ENCODE data around the gene YIF1B.

YIF1B gene

DNA sequence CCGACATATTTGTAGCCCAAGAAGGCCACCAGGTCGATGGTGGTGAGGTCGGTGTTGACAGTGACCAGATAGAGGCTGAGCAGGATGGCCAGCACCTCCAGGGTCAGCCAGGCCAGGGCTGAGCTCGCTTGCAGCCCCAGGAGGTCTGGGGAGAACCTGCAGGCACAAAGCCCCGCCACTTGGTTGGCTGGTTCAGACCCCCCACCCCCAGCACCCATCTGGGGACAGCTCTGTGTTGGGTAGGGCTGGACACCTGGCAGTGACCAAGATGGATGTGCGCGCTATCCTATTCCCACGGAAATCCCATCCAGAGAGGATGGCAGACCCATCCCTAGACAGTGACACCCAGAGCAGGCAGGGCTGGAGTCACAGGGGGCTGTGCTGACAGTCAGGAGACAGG is 8.2 kb downstream of the YIF1B start:
- no peaks in the 10 kb centered on the region for H3K27me3 ChIP-seq (ENCODE audit: control insufficient read depth in 5 of 5, insufficient read depth in 4 of 5, low read length in 5 of 5)
- peaks cover 0 to 41% (median 31%) of the 10 kb centered on the region in 5 donors for H3K36me3 ChIP-seq (ENCODE audit: control insufficient read depth in 5 of 5, insufficient read depth in 5 of 5, low read length in 5 of 5)
- H3K9me3 ChIP-seq (ENCODE audit: control insufficient read depth in 5 of 5, low read length in 5 of 5) = no peaks in the 10 kb centered on the region
- H3K4me1 ChIP-seq (ENCODE audit: control insufficient read depth in 5 of 5, insufficient read depth in 5 of 5, low read length in 5 of 5) = peaks cover 0 to 13% (median 0%) of the 10 kb centered on the region in 5 donors
- no peak overlapping the region for H3K4me3 ChIP-seq (ENCODE audit: low read depth in 1 of 5, low read length in 5 of 5)
- no peak overlapping the region for H3K9ac ChIP-seq (ENCODE audit: low read length in 5 of 5)
- H3K27ac ChIP-seq (ENCODE audit: low read depth, low read length) = no peak overlapping the region

DNA sequence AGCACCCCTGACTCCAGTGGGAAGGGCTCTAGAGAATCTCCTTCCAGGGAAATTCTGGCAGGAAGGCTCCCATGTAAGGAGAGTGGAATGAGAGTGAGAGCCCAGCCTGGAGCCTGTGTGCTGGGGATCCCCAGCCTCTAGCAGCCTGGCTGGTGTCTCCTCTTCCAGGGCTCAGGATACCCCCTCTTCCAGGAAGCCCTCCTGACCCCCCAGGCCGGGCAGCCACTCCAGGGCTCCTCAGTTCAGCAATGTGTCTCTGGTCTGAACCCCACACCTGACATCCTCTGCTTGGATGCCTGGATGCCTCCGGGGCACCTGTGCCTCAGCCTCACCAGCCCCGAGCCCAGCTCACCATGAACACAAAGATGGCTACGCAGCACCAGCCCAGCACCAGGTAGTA is 8.7 kb downstream of the YIF1B start:
- Histone ChIP-seq H3K27ac (ENCODE audit: low read depth, low read length) (no peak overlapping the region), H3K4me1 (ENCODE audit: control insufficient read depth in 5 of 5, insufficient read depth in 5 of 5, low read length in 5 of 5) (peaks cover 0 to 13% (median 0%) of the 10 kb centered on the region in 5 donors), H3K27me3 (ENCODE audit: control insufficient read depth in 5 of 5, insufficient read depth in 4 of 5, low read length in 5 of 5) (no peaks in the 10 kb centered on the region), H3K9ac (ENCODE audit: low read length in 5 of 5) (no peak overlapping the region), H3K36me3 (ENCODE audit: control insufficient read depth in 5 of 5, insufficient read depth in 5 of 5, low read length in 5 of 5) (peaks cover 0 to 41% (median 31%) of the 10 kb centered on the region in 5 donors), H3K9me3 (ENCODE audit: control insufficient read depth in 5 of 5, low read length in 5 of 5) (no peaks in the 10 kb centered on the region), H3K4me3 (ENCODE audit: low read depth in 1 of 5, low read length in 5 of 5) (no peak overlapping the region)

DNA sequence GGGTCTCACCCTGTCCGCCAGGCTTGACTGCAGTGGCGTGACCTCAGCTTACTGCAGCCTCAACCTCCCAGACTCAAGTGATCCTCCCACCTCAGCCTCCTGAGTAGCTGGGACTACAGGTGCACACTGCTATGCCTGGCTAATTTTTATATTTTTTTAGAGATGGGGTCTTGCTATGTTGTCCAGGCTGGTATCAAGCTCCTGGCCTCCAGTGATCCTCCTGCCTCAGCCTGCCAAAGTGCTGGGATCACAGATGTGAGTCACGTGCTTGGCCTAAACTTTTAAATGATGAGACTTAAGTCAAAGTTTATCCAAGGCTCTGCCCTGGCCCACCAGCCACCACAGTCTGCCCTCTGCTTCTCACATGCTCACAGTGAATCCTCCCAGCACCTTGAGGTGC is 9.5 kb downstream of the YIF1B start:
- H3K4me3 ChIP-seq (ENCODE audit: low read depth in 1 of 5, low read length in 5 of 5) = no peak overlapping the region
- no peak overlapping the region for H3K9ac ChIP-seq (ENCODE audit: low read length in 5 of 5)
- no peaks in the 10 kb centered on the region for H3K9me3 ChIP-seq (ENCODE audit: control insufficient read depth in 5 of 5, low read length in 5 of 5)
- H3K36me3 ChIP-seq (ENCODE audit: control insufficient read depth in 5 of 5, insufficient read depth in 5 of 5, low read length in 5 of 5) = peaks cover 0 to 41% (median 31%) of the 10 kb centered on the region in 5 donors
- H3K27me3 ChIP-seq (ENCODE audit: control insufficient read depth in 5 of 5, insufficient read depth in 4 of 5, low read length in 5 of 5) = no peaks in the 10 kb centered on the region
- H3K4me1 ChIP-seq (ENCODE audit: control insufficient read depth in 5 of 5, insufficient read depth in 5 of 5, low read length in 5 of 5) = peaks cover 0 to 13% (median 0%) of the 10 kb centered on the region in 5 donors
- H3K27ac ChIP-seq (ENCODE audit: low read depth, low read length) = no peak overlapping the region

DNA sequence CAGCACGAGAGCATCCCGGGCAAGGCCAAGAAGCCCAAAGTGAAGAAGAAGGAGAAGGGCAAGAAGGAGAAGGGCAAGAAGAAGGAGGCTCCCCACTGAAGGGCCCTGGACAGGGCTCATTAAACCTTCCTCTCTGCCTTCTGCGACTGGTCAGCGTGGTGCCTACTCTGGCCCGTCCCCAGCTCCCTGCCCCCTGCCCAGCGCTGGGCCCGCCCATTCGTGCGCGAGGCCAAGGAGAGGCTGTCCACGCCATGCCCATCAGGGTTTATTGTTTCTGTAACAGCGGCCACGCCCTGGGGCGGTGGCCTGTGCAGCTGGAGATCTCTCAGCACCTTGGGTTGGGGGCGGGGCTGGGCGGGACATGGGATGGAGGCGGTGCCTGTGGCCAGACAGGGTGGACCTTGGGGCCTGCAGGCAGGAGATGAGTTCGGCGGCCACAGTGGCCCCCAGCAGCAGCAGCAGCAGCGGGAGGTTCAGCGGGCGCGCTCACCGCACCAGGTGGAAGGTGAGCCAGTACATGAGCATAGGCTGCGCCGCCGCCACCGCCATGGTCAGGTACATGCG is 10.8 kb downstream of the YIF1B start:
- H3K27me3 ChIP-seq (ENCODE audit: control insufficient read depth in 5 of 5, insufficient read depth in 4 of 5, low read length in 5 of 5) = no peaks in the 10 kb centered on the region
- no peak overlapping the region for H3K27ac ChIP-seq (ENCODE audit: low read depth, low read length)
- H3K9me3 ChIP-seq (ENCODE audit: control insufficient read depth in 5 of 5, low read length in 5 of 5) = no peaks in the 10 kb centered on the region
- peak overlapping the region in 1 of 5 donors; percentile 34 for H3K4me3 ChIP-seq (ENCODE audit: low read depth in 1 of 5, low read length in 5 of 5)
- H3K9ac ChIP-seq (ENCODE audit: low read length in 5 of 5) = no peak overlapping the region
- peaks cover 0 to 41% (median 31%) of the 10 kb centered on the region in 5 donors for H3K36me3 ChIP-seq (ENCODE audit: control insufficient read depth in 5 of 5, insufficient read depth in 5 of 5, low read length in 5 of 5)
- peaks cover 0 to 13% (median 0%) of the 10 kb centered on the region in 5 donors for H3K4me1 ChIP-seq (ENCODE audit: control insufficient read depth in 5 of 5, insufficient read depth in 5 of 5, low read length in 5 of 5)

DNA sequence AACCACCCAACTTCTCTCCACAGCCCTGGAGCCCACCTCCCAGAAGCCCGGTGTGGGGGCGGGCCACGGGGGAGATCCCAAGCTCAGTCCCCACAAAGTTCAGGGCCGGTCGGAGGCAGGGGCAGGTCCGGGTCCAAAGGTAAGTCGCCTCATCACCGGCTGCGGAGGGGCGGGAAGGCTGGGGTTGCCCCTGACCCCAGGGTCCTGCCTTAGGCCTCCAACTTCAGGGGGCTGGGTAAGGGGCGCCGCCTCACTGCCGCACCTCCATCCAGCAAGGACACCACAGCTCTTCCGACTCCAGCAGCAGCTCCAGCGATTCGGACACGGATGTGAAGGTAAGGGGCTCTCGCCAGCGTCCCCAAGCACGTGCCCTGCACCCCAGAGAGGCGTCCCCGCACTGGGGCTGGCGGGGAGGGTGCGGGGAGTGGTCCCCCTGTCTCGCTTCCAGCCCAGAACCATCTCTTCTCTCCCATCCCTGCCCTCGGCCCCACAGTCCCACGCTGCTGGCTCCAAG is 11.3 kb downstream of the YIF1B start:
- Histone ChIP-seq H3K27me3 (ENCODE audit: control insufficient read depth in 5 of 5, insufficient read depth in 4 of 5, low read length in 5 of 5) (no peaks in the 10 kb centered on the region), H3K36me3 (ENCODE audit: control insufficient read depth in 5 of 5, insufficient read depth in 5 of 5, low read length in 5 of 5) (peaks cover 0 to 38% (median 29%) of the 10 kb centered on the region in 5 donors), H3K4me1 (ENCODE audit: control insufficient read depth in 5 of 5, insufficient read depth in 5 of 5, low read length in 5 of 5) (peaks cover 0 to 13% (median under 1%) of the 10 kb centered on the region in 5 donors), H3K27ac (ENCODE audit: low read depth, low read length) (no peak overlapping the region), H3K4me3 (ENCODE audit: low read depth in 1 of 5, low read length in 5 of 5) (peak overlapping the region in 2 of 5 donors; percentile 26 to 42), H3K9me3 (ENCODE audit: control insufficient read depth in 5 of 5, low read length in 5 of 5) (no peaks in the 10 kb centered on the region), H3K9ac (ENCODE audit: low read length in 5 of 5) (no peak overlapping the region)

DNA sequence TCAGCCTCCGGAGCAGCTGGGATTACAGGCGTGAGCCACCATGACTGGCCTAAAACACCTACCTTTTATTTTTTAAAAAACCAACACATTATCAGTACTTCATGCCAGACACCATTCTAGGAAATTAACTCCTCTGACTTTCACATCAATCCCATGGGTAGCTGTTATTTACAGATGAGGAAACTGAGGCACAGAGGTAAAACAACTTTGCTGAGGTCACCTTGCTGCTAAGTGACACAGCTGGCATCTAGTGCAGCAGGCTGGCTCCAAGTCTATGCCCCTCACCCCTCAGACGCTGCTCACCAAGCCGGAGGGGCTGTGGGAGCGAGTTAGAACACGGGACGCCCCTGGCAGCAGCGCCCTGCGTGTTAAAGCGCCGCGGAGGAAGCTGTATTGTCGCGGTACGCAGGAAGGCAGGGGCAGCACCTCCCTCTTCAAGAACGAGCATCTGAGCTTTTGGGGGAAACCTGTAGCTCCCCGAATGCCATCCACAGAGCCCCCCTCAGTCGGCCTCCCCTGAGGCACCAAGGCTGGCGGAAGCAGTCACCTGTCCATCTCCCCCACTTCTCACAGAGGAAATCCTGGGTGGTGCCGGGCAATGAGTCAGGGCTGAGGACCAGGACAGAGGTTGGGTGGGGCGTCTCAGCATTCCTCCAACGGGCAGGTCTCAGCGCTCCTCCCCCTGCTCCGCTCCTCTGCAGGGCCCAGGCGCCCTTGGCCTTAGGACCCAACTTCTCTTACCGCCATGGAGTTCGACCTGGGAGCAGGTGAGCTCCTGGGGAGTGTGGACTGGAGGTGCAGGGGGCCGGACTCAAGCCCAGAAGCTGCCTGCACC is 12.0 kb downstream of the YIF1B start, which contains the start of gene C19orf33:
Gene C19orf33, plus strand, starts transcription at position 735 of the 835 bp plus-strand sequence. Its CDS starts 11 bp downstream, at position 746.
- Histone ChIP-seq H3K4me3 (ENCODE audit: low read depth in 1 of 5, low read length in 5 of 5) (peak within 1 kb of the TSS in 2 of 5 donors; percentile 26 to 42), H3K27ac (ENCODE audit: low read depth, low read length) (no peak within 1 kb of the TSS), H3K9ac (ENCODE audit: low read length in 5 of 5) (no peak within 1 kb of the TSS), H3K4me1 (ENCODE audit: control insufficient read depth in 5 of 5, insufficient read depth in 5 of 5, low read length in 5 of 5) (peaks cover 4 to 18% (median 7%) of the 10 kb centered on the region in 5 donors), H3K27me3 (ENCODE audit: control insufficient read depth in 5 of 5, insufficient read depth in 4 of 5, low read length in 5 of 5) (no peaks in the 10 kb centered on the region), H3K36me3 (ENCODE audit: control insufficient read depth in 5 of 5, insufficient read depth in 5 of 5, low read length in 5 of 5) (peaks cover 0 to 31% (median 24%) of the 10 kb centered on the region in 5 donors), H3K9me3 (ENCODE audit: control insufficient read depth in 5 of 5, low read length in 5 of 5) (no peaks in the 10 kb centered on the region)

DNA sequence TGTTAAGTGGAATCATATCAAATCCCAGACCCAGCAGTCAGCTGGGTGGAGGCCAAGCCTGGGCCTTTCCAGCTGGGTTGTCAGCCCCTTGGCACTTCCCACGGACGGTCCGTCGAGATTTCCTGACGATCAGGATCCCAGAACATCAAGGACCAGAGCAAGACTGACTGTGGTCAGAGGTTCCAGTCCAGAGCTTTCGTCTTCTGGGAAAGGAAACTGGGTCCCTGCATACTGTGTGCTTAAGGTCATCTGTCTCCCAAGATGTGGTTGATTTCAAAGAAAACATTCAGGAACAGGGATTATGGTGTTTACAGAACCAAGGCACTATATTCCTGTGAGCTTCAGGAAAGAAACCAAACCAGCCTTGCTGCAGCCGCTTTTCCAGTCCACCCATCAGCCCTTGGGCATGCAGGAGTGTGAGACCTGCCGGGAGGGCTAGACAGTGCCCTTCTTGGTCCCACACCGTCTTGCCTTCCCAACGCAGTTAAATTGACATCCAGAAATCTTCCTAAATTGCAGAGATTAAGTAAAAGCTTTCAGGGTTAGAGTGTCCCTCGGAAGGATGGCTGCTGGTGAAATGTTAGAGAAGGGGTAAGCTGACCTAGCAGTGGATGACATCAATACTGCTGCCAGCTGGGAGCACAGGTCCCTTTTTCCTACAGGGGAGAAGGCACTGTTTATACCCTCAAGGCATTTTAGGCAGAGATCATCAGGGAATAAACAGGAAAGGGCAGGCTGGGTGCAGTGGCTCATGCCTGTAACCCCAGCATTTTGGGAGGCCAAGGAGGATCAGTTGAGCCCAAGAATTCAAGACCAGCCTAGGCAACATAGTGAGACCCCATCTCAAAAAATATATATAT is 16.7 kb downstream of the YIF1B start:
- Histone ChIP-seq H3K4me1 (ENCODE audit: control insufficient read depth in 5 of 5, insufficient read depth in 5 of 5, low read length in 5 of 5) (peaks cover 4 to 19% (median 13%) of the 10 kb centered on the region in 5 donors), H3K4me3 (ENCODE audit: low read depth in 1 of 5, low read length in 5 of 5) (peak overlapping the region in 1 of 5 donors; percentile 29), H3K9me3 (ENCODE audit: control insufficient read depth in 5 of 5, low read length in 5 of 5) (no peaks in the 10 kb centered on the region), H3K27me3 (ENCODE audit: control insufficient read depth in 5 of 5, insufficient read depth in 4 of 5, low read length in 5 of 5) (no peaks in the 10 kb centered on the region), H3K9ac (ENCODE audit: low read length in 5 of 5) (peak overlapping the region in 1 of 5 donors; percentile 51), H3K27ac (ENCODE audit: low read depth, low read length) (no peak overlapping the region), H3K36me3 (ENCODE audit: control insufficient read depth in 5 of 5, insufficient read depth in 5 of 5, low read length in 5 of 5) (no peaks in the 10 kb centered on the region)

DNA sequence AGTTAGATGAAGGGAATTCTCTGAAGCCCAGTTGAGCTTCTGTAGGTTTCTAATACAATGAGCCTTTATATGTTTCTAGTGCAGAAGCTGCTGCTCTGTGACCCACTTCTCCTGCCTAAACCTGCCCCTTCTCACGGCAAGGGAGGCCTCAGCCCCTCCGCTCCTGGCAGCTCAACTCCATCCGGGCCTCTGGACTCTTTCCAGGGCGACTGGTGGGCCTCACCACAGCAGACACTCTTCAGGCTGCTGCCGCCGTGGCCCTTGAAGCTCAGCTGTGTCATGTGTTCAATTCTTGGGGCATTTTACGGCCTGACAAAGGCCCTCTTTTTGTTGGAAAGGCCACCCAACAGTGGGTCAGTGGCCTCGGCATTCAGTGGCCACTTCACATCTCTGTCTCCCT is 21.7 kb downstream of the YIF1B start:
- peaks cover 0 to 6% (median 0%) of the 10 kb centered on the region in 5 donors for H3K36me3 ChIP-seq (ENCODE audit: control insufficient read depth in 5 of 5, insufficient read depth in 5 of 5, low read length in 5 of 5)
- H3K9ac ChIP-seq (ENCODE audit: low read length in 5 of 5) = no peak overlapping the region
- no peak overlapping the region for H3K4me3 ChIP-seq (ENCODE audit: low read depth in 1 of 5, low read length in 5 of 5)
- no peaks in the 10 kb centered on the region for H3K27me3 ChIP-seq (ENCODE audit: control insufficient read depth in 5 of 5, insufficient read depth in 4 of 5, low read length in 5 of 5)
- peaks cover 3 to 22% (median 9%) of the 10 kb centered on the region in 5 donors for H3K4me1 ChIP-seq (ENCODE audit: control insufficient read depth in 5 of 5, insufficient read depth in 5 of 5, low read length in 5 of 5)
- no peak overlapping the region for H3K27ac ChIP-seq (ENCODE audit: low read depth, low read length)
- H3K9me3 ChIP-seq (ENCODE audit: control insufficient read depth in 5 of 5, low read length in 5 of 5) = no peaks in the 10 kb centered on the region

DNA sequence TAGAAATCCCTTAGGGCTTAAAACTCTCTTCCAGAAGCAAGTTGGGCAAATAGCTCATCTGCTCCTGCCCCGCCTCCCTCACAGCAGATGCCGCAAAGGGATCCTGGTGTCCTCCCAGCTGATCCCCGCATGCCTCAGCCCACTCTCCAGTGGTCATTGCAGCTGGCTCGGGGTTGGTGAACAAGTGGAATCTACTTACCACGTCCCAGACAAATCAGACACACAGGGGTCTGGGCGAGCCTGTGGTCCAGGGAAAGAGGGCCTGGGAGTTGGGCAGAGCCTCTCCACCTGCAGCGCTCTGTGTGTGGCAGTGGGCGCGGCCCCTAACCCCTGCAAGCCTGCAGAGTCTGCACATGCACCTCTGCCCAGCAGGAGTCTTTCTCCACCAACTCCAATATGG is 22.5 kb downstream of the YIF1B start:
- Histone ChIP-seq H3K36me3 (ENCODE audit: control insufficient read depth in 5 of 5, insufficient read depth in 5 of 5, low read length in 5 of 5) (peaks cover 0 to 6% (median 0%) of the 10 kb centered on the region in 5 donors), H3K27ac (ENCODE audit: low read depth, low read length) (no peak overlapping the region), H3K9me3 (ENCODE audit: control insufficient read depth in 5 of 5, low read length in 5 of 5) (no peaks in the 10 kb centered on the region)

More for the DNA sequence above, 22.5 kb downstream of the YIF1B start:
- Histone ChIP-seq H3K27me3 (ENCODE audit: control insufficient read depth in 5 of 5, insufficient read depth in 4 of 5, low read length in 5 of 5) (no peaks in the 10 kb centered on the region), H3K4me3 (ENCODE audit: low read depth in 1 of 5, low read length in 5 of 5) (no peak overlapping the region), H3K4me1 (ENCODE audit: control insufficient read depth in 5 of 5, insufficient read depth in 5 of 5, low read length in 5 of 5) (peaks cover 0 to 16% (median 5%) of the 10 kb centered on the region in 5 donors), H3K9ac (ENCODE audit: low read length in 5 of 5) (no peak overlapping the region)

Data from subcutaneous abdominal adipose tissue (tissue), 5 donors.